22Rv1 (cell line): ENCODE measurements around the gene IL23R.

ENCODE experiments used
- H3K27ac ChIP-seq: fragments of 450-650 bp; 2 replicates; pipeline ENCODE4 v1.5.1; 2017
- ZFX ChIP-seq: fragments of 450-650 bp; IDR thresholded peaks from 2 replicates; pipeline ENCODE4 v1.6.1; 2017; ENCODE audit warnings: antibody characterized with exemption, borderline replicate concordance
- TF ChIP-seq, protein P1 (sequence below): fragments of 450-650 bp; IDR thresholded peaks from 2 replicates; pipeline ENCODE4 v1.5.1; 2017; ENCODE audit warnings: mild to moderate bottlenecking

IL23R gene

DNA sequence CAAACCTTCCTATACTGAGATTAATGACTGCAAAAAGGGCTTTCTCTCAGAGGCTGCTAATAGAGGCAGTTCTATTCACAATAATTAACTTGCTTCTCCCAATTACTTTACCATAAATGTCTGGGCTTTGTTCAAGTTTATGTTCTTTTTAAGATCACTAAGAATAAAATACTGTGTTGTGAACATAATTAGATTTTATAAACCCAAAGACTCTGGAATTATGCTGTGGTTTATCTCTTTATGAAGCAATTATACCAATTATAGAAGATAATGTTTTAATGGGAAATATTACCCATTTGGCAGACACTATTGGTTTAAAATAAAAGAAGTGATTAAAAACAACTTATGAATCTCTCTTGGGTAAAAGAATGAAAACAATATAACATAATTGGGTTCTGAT lies 97.9 kb downstream of the IL23R start:
- H3K27ac ChIP-seq: no peak overlapping the region
- no peak for TF ChIP-seq ZFX
- TF ChIP-seq, protein P1, sequence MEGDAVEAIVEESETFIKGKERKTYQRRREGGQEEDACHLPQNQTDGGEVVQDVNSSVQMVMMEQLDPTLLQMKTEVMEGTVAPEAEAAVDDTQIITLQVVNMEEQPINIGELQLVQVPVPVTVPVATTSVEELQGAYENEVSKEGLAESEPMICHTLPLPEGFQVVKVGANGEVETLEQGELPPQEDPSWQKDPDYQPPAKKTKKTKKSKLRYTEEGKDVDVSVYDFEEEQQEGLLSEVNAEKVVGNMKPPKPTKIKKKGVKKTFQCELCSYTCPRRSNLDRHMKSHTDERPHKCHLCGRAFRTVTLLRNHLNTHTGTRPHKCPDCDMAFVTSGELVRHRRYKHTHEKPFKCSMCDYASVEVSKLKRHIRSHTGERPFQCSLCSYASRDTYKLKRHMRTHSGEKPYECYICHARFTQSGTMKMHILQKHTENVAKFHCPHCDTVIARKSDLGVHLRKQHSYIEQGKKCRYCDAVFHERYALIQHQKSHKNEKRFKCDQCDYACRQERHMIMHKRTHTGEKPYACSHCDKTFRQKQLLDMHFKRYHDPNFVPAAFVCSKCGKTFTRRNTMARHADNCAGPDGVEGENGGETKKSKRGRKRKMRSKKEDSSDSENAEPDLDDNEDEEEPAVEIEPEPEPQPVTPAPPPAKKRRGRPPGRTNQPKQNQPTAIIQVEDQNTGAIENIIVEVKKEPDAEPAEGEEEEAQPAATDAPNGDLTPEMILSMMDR: no peak

DNA sequence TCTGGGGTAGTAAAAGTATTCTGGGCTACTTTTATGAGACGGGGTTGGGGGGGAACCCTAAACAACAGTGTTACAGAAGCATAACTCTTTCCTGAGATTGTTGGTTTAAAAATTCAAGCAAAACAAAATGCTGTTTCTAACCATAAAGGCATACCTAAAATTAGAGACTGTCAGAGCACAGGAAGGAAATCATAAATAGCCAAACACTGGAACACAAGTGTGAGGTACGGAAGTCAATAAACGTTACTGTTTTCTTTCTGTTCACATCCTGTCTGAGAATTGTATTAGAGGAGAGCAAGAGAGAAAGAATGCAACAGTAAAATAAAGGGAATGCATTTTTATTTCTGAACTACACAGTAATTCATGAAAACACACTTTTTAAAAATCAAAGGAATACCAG lies 98.6 kb downstream of the IL23R start:
- no peak for TF ChIP-seq ZFX
- TF ChIP-seq, protein P1: no peak
- H3K27ac ChIP-seq: no peak overlapping the region

DNA sequence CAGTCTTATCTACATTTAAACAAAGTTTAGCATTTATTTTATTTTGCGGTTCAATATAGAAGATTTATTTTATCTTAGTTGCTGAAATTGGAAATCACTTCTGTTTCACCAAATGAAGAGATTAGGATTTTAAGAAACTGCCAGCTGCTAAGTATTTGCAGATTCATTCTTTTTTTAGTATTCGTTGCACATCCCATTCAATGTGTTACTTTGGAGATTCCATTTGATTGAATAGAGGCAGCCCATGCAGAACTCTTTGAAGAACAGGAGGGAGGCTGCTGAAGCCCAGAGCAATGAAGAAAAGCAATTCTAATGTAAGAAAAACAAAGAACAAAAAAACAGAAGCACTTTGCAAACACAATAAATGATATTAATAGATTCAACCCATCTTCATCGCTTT lies 102.8 kb downstream of the IL23R start:
- H3K27ac ChIP-seq: no peak overlapping the region
- TF ChIP-seq ZFX: no peak
- TF ChIP-seq, protein P1: no peak

DNA sequence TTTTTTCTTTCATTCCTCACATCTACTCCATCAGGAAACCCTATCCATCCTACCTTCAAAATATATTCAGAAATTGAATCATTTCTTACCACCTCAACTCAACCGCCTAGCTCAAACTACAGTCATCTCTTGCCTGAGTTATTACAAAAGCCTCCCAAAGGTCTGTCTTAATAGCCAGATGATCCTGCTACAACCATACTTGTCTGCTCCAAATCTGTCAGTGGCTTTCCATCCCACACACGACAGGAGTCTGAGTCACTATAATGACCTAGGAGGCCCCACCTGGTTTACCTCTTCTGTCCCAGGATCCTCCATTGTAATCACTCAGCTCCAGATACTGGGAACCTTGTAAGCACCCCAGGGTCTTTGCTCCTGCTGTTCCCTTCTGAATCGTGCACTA lies 104.3 kb downstream of the IL23R start:
- H3K27ac ChIP-seq: no peak overlapping the region
- no peak for TF ChIP-seq ZFX
- TF ChIP-seq, protein P1: no peak

DNA sequence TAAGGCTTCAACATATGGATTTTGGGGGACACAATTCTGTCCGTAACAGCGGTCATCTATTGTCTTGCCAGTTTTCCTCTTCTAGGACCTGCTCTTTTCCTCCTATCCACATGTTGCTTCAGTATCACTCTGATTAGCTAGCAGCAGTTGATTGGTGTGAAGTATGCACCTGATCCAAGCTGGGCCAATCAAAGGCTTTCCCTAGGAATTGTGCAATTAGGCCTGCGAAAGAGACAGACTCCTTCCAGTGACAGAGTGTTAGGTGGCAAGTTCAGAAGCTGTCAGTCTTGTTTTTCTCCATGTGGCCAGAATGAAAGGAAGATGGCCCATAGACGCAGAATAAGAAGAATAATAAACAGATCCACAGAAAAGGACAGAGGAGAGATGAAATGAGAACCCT lies 107.3 kb downstream of the IL23R start:
- TF ChIP-seq, protein P1: no peak
- TF ChIP-seq ZFX: no peak
- no peak overlapping the region for H3K27ac ChIP-seq

DNA sequence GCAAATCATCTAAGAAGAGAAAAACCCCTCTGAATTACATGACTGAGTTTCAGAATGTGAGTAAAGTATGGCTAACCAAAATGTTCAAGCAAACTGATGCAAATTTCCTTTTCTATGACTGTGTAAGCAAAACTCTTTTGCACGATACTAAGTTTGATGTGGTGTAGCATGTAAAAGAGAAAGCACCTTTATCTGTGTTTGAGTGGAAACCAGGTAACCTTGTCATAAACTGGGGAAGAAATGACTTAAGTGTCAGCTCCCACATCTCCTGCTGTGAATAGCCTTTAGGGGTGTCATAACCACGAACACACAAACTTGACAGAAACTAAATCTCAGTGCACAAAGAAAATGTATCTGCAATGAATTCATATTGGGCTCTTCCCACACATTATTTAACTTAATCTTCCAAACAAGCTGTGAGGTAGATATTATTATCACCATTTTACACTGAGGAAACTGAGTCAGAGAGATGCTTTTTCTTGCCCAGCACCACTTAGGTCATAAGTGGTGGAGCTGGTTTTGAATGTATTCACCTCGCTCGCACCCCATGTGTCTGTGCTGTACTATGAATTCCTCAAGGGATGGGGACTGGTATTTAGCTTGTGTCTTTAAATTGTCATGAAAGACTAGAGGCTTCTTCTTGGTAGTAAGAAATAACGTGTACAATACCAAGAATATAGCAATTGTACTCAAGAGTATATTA lies 108.5 kb downstream of the IL23R start:
- TF ChIP-seq, protein P1: no peak
- TF ChIP-seq ZFX: no peak
- H3K27ac ChIP-seq: no peak overlapping the region

DNA sequence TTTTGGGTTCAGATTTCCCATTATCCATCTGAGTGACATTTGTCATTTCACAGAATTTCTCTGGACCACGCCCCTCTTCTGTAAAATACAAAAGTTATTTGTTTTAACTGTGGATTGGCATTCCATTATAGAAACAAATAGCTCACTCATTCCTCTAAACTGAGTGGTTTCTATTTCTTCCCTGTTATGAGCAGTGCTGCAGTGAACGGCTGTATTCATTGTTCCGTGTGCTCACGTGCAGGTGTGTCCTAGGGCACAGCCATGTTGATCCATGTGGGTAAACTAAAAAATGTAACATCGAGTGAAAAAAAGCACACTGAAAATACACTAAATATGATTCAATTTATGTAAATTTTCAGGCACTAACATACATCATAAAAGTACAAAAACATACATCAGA lies 114.4 kb downstream of the IL23R start:
- TF ChIP-seq, protein P1: no peak
- no peak for TF ChIP-seq ZFX
- no peak overlapping the region for H3K27ac ChIP-seq
